Measurements from ENCODE around the gene GPATCH11.
A peak's percentile ranks its signal among the peaks of the same experiment; 100 is the strongest.

The GPATCH11 gene

DNA sequence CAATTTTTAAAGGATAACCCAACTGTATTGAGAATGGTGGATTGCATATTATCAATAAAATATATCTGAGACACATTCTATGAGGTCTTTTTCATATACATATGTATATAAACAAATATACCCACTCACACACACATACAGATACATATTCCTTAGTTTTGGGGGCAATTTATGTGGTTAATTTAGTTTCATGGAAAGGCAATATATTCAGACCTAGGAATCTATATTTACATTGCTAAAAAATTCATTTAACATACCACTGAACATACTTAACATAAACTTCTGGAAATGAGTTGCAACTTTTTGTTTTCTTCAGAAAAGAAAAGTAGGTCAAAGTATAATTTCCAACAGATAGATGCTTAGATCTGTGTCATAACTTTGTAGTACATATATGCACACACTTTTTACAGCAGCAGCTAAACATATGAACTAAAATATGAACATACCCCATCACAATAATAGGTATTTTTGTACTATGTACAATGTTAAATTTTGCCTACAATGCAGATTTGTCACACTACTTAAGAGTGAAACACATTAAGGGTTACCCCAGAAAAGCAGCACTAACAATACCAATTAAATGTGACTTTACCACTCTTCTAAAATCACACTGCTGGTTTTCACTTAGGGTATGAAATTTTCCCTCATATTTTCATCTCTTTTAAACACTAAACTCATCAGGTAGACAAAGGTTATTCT, 23.2 kb upstream of the GPATCH11 start:
- TF ChIP-seq, protein P1, sequence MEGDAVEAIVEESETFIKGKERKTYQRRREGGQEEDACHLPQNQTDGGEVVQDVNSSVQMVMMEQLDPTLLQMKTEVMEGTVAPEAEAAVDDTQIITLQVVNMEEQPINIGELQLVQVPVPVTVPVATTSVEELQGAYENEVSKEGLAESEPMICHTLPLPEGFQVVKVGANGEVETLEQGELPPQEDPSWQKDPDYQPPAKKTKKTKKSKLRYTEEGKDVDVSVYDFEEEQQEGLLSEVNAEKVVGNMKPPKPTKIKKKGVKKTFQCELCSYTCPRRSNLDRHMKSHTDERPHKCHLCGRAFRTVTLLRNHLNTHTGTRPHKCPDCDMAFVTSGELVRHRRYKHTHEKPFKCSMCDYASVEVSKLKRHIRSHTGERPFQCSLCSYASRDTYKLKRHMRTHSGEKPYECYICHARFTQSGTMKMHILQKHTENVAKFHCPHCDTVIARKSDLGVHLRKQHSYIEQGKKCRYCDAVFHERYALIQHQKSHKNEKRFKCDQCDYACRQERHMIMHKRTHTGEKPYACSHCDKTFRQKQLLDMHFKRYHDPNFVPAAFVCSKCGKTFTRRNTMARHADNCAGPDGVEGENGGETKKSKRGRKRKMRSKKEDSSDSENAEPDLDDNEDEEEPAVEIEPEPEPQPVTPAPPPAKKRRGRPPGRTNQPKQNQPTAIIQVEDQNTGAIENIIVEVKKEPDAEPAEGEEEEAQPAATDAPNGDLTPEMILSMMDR (IDR thresholded peaks at IDR 0.05; ENCODE audit: low read depth, low read length, missing control alignments), result no peak
- no peak overlapping the region for H3K4me3 ChIP-seq (replicated peaks; ENCODE audit: low read depth, low read length)
- no peak for DNase-seq (ENCODE audit: extremely low read depth, low read depth)

DNA sequence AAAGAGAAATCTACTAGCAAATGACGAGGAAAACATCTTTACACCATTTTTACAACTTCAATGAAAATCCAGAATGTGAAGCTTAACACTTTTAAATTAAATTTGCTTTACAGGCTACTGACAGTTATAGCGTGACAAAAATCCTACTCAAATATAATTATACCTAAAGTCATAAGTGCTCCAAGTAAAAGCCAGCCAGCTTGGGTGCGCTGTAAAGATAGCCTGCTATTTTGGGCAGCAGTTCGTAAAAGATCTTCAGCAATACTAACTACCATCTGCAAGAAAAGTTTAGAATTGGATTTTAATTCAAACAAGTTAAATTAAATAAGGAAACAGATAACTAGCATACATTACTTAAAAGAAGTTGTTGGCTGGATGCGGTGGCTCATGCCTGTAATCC, 22.5 kb upstream of the GPATCH11 start:
- no peak overlapping the region for H3K4me3 ChIP-seq (replicated peaks; ENCODE audit: low read depth, low read length)
- TF ChIP-seq, protein P1 (IDR thresholded peaks at IDR 0.05; ENCODE audit: low read depth, low read length, missing control alignments), result no peak
- DNase-seq (ENCODE audit: extremely low read depth, low read depth), result no peak

DNA sequence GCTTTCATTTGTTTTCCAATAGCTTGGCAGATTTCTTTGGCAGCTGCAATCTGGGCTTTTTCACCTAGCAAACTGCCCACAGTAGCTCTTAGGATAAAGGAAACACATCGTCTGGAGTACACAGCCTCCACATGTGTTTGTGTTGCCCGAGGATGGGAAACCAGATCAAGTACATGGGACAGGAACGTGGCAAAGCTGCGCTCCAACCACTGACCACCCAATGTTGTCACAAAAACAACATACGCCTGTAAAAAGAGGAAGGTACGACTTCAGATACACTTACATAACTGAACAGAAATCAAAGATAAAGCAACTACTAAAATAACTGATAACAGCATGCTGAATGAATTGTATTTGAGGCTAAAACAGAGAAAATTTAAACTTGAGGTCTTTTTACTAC, 15.6 kb upstream of the GPATCH11 start:
- H3K4me3 ChIP-seq (replicated peaks; ENCODE audit: low read depth, low read length), result no peak overlapping the region
- TF ChIP-seq, protein P1 (IDR thresholded peaks at IDR 0.05; ENCODE audit: low read depth, low read length, missing control alignments), result no peak
- no peak for DNase-seq (ENCODE audit: extremely low read depth, low read depth)

DNA sequence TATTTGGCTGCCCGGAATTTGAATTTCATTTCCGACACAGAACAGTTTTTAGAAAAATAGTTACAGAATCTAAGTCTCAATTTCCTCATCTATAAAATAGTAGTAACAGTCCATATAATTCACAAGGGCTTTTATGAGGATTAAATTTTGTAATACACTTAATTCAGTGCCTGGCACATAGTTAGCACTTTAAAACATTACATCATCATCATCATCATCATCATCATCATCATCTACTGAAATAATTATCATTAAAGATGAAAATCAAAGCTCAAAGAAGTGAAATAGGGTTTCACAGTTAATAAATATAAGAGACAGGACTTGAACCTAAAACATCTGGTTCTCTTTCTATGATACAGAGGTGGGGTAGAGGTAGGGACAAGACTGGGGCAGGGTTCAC, 13.4 kb upstream of the GPATCH11 start:
- DNase-seq (ENCODE audit: extremely low read depth, low read depth), result no peak
- no peak overlapping the region for H3K4me3 ChIP-seq (replicated peaks; ENCODE audit: low read depth, low read length)
- TF ChIP-seq, protein P1 (IDR thresholded peaks at IDR 0.05; ENCODE audit: low read depth, low read length, missing control alignments), result no peak

DNA sequence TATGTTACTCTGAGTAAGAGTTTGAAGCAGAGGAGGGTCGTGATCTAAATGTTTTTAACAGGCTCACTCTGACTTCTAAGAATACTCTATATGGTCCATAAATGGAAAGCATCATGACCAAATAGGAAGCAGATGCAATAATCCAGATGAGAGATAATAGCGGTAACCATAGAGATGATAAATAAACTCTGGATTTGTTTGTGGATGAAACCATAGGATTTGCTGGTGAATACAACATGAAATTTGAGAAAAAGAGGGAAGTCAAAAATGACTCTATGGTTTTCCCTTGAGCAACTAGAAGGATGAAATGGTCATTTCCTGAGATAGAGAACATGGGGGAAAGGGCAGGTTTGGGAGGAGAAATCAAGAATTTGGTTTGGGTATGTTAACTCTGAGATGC, 4.1 kb upstream of the GPATCH11 start:
- H3K4me3 ChIP-seq (replicated peaks; ENCODE audit: low read depth, low read length), result no peak overlapping the region
- peak; percentile 3 for DNase-seq (ENCODE audit: extremely low read depth, low read depth)
- TF ChIP-seq, protein P1 (IDR thresholded peaks at IDR 0.05; ENCODE audit: low read depth, low read length, missing control alignments), result no peak

DNA sequence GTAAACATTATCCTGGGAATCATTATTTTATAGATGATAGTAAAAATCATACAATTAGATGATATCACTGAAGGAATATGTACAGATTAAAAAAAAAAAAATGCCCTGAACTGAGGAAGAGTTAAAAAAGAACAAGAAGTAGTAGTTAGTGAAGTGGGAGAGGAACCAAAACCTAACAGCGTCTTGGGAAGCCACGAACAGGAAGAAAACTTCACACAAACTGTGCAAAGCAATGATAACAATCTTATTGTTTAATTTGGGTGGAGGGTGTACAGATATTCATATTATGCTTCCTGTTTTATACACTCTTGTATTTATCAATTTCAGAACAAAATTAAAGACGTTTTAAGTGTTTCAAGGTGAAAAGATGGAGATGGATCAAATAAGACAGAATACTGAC, 3.6 kb upstream of the GPATCH11 start:
- TF ChIP-seq, protein P1 (IDR thresholded peaks at IDR 0.05; ENCODE audit: low read depth, low read length, missing control alignments), result no peak
- DNase-seq (ENCODE audit: extremely low read depth, low read depth), result no peak
- H3K4me3 ChIP-seq (replicated peaks; ENCODE audit: low read depth, low read length), result no peak overlapping the region

DNA sequence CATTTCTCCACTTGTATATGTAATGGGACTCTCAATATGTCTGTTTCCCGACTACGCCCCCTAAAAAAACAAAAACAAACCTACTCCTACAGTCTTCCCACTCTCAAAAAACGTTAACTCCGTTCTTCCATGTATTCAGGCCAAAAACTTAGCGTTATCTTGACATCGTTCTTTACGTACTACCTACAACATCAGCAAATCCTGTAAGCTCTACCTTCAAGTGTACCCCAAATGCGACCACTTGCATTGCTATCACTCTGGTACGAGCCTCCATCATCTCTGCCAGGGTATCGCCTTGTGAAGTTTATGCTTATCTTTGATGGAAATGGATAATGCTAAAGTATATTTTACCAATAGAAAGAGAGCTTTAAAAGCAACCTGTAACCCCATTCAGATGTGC, 479 bp downstream of the GPATCH11 start:
- peak overlapping the region; percentile 81 for H3K4me3 ChIP-seq (replicated peaks; ENCODE audit: low read depth, low read length)
- TF ChIP-seq, protein P1 (IDR thresholded peaks at IDR 0.05; ENCODE audit: low read depth, low read length, missing control alignments), result no peak
- no peak for DNase-seq (ENCODE audit: extremely low read depth, low read depth)

Measured in HFF-Myc (cell line).